ENCODE measurements around the gene SRMS.

DNA sequence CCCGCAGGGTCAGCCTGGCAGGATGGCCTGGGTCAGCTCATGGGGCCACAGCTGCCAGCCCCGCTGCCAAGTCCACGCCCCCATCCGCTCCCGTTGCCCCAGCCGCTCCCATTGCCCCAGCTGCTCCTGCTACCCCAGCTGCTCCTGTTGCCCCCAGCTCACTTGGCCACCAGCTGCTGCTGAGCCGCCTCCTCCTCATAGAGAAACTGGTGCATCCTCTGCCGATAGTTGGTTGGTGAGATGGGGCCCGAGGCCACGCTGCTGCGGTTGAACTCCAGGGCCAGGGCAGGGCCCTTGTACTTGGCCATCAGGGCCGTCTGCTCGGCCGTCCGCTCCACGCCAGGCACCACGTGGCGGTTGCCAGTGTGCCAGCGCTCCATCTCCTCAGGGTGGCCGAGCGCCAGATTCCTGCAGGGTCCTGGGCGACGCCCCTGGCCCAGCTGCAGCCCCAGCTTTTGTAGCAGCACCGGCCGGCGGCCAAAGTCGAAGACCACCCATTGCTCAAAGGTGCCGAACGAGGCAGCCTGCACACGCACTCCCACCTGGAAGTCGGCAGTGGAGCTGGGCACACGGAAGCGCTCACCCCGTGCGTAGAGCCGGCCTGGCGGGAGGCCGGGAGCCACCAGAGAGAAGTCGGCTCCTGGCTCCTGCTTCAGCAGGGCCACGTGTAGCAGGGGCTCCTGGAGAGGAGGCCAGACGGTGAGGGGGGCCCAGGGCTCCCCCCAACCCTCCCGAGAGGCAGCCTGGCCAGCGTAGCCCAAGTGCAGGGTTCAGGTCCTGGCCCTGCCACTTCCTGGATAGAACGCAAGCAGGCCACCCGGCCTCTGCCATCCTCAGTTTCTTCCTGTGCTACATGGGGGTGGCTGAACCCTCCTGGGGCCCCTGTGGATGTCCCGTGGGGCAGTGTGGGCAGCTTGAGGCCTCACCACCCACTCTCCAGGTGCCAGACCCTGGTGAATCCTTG is 21.7 kb upstream of the SRMS start:
- TF ChIP-seq POLR2AphosphoS5 (IDR thresholded peaks at IDR 0.05): peak in 1 of 3 donors; percentile 40
- no peak for TF ChIP-seq CTCF (IDR thresholded peaks at IDR 0.05 in 8 of 11, conservative IDR thresholded peaks at IDR 0.05 in 3 of 11)
- no peak for TF ChIP-seq POLR2A (IDR thresholded peaks at IDR 0.05)

Measured in spleen (tissue), 7 donors.